Fibroblast of skin of left quadriceps (primary cell): Measurements from ENCODE around the gene DUSP15.
"Not testable (repeated sequence)": the region's sequence is repeated elsewhere in the genome, so short reads cannot be mapped to it uniquely, and the experiment has no call there.

ENCODE experiments used
- DNase-seq, 2 experiments: peaks; one replicate each; pipeline ENCODE4 v3.0.0-alpha.2; 2013; ENCODE audit warnings: low read depth in 2 of 2

Gene DUSP15, protein sequence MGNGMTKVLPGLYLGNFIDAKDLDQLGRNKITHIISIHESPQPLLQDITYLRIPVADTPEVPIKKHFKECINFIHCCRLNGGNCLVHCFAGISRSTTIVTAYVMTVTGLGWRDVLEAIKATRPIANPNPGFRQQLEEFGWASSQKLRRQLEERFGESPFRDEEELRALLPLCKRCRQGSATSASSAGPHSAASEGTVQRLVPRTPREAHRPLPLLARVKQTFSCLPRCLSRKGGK

DNA sequence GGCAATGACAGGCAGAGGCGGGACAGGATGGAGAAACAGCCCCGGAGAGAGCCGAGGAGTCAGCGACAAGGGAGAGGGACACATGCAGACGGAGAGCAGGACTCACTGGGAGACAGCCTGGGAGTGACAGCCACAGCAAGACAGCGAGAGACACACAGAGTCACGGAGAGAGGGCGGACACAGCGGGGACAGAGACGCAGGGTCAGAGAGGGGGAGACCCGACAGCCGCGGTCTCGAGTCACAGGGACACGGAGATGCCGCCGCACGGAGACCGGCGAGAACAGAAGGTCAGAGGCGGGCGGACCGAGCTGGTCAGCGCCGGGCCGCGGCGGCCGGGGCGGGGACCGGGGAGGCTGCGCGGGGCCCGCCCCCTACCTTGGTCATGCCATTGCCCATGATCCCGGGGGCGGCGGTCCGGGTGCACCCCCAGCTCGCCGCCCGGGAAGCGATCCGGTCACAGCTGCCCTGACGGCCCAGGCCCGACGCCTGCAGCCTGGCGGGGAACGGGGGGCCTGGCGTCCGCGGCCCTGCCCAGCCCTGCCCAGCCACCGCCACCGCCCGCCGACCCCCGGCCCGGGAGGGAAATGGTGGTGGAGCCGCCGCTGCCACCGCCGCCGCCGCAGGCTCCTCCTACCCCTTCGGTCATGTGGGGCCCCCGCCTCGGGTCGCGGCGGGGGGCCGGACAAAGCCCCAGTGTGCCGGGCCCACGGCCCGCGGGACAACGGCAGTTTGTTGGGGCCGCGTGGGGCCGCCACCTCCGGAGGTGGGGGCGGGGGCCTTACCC, at the start of gene DUSP15, which contains the start of gene TTLL9:
DUSP15 (minus strand) TSS at position 586 of the 784 bp plus-strand sequence; CDS start at position 396, 190 bp downstream.
TTLL9 (plus strand) TSS at position 693 of the 784 bp plus-strand sequence. CDS start 493 bp downstream, outside the sequence.
- DNase-seq = no peak

DNA sequence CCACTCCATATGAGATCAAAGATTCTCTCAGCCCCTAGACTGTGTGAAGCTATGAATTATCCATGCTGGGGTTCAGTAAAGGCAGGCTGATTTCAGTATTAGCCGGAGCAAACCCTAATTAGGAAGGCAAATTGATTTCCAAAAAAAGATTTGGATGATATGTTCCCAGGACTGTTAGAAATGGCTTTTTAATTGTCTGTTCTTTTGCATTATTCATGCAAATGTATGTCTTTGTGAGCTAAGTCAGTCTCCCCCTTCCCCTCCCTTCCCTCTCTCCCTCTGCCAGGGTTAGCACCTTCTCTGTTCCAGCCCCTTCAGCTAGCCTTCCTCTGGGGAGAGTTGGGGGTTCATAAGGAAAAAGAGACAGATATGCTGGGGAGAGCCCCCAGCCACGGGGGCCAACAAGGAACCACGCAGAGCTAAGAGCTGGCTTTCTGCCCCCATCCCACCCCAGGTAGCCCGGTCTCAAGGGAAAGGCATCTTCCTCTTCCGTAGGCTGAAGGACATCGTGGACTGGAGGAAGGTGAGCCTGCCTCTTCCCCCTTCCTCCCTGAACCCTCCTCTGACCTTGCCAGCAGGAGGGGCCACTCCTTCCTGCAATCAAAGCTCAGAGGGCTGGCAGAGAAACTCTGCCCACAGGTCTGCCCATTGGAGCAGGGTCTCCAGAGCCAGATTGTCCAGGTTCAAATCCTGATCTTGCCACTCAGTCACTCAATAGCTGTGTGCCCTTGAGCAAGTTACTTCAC, 49.3 kb upstream of the DUSP15 start:
- DNase-seq = no peak

DNA sequence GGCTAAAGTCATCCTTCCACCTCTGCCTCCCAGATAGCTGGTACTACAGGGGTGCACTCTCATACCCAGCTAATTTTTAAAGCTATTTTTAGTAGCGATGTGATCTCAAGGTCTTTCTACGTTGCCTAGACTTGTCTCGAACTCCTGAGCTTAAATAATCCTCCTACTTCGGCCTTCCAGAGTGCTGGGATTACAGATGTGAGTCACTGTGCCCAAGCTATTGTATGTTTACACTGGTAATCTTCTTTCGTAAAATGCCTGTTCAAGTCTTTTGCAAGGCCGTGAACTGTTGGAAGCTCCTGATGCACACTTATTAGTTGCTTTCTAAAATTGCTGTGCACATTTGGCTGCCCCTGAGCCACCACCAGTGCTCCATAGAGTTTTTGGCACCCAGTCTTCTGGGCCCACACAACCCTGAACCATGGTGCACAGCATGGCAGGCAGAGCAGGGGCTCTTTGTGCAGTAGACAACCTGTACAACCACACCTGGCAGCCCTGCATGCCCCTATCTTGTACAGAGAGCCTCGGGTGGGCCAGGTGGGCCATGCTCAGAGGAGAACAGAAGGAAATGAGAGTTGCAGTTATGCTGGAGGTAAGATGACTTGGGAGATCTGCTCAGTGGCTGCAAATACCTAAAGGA, 48.3 kb upstream of the DUSP15 start:
- no peak for DNase-seq

DNA sequence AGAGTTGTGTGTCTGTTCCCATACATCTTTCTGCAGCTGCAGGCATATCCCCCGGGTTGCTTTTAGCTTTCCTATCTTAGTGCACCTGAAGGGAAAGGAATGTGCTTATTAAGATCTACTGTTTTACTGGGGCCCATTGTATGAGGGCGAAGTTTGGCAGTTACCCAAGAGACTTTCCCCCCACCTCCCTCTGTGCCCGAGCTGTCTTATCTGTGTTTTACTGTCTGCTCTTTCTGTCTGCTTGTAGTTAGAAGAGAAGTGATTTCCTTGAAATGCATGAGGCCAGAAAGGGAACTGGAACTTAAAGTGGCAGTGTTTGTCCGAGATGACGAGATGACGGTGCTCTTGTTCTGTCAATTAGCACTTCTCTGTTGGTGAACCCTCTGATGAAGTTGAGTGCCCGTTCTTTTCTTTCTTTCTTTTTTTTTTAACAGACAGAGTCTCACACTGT, 47.7 kb upstream of the DUSP15 start:
- not testable (repeated sequence) for DNase-seq

DNA sequence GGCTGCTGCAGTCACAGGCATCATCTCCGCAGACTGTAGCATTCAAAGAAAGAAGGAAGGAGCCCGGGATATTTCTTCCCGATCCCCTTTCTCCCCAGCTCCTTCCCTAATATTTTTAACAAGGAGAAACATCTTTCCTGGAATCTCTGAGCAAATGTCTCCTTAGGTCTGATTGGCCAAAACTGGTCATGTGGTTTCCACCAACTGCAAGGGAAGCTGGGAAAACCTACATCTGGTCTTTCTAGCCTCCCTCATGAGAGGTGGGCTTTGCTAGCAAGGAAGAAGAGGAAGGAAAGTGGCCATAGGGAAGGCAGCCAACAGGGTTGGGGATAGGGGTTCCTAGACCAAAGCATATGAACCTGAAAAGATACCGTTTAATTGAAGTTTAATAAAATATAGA, 46.4 kb upstream of the DUSP15 start:
- no peak for DNase-seq

DNA sequence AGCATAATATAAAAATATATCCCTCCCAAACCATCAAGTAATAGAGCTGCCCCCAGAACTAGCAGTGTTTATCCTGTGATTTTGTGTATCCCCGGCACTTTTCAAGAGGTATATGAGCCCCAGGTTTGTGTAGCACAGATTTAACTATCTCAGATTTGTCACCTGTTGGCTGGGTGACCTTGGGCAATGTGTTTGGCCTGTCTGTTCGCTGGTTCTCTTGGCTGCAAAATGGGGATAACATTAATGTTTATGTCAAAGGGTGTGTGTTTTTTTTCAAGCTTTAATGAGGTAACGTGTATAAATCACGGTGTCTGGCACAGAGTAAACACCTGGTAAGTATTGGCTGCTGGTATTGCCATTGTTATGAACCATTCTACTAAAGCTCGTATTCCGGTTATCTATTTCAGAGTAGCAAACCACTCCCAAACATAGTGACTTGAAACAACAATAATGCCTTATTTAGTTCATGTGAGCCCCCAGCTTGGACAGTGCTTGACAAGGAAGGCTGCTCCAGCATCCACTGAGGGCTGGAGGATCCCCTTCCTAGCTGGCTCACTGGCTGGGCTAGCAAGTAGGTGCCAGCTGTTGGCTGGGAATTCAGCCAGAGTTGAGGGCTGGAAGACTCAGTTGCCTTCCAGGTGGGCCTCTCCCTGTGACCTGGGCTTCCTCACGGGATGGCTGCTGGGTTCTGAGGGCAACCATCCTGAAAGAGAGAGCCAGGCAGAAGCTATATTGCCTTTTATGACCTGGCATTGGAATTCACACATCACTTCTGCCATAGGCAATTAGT, 45.4 kb upstream of the DUSP15 start:
- DNase-seq = no peak

DNA sequence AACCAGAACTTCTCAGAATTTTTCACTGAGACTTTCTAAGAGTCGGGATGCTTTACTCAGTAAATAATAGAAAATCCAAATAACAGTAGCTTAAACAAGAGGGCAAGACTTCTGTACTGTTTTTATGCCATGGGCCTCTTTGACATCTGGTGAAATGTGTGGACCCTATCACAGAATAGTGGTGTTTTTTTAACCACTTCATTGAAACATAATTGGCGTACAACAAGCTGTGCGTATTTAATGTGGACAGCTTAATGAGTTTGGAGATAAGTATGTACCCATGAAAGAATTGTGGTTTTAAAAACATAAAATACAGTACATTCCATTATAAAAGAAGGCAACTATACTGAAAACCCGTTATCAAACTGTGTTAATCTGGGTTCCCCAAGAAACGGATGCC, 43.8 kb upstream of the DUSP15 start:
- no peak for DNase-seq

DNA sequence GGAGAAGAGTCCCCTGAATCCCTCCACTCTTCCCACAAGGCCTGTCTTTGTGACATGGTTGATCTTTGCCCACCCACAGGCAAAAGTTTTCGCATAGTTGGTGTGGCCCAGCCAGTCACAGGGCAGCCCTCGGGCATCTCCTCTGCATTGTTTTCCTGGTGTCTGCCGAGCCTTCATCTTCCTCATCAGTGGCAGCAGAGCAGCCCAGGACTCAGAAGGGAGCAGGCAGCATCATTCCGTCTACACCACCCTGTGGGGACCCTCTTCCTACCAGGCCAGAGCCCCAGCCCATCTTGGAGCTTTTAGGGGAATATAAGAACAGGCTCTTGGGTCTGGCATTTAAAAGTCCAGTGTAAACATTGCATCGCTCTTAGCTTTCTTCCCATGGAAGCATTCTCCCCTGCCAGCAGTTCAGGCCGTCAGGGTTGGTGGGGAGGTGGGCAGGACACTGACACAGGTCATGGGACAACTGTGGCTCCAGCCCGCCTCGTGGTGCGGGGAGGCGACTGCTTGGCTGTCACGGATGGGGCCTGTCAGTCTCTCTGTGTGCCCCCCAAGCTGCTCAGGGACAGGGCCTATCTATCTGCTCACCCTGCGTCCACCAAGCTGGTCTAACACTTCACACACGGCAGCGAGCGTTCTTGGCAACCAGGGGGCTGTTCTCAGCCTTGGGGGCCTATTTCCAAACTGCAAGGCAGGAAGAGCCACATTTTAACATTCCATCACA, 43.3 kb upstream of the DUSP15 start:
- DNase-seq = no peak

DNA sequence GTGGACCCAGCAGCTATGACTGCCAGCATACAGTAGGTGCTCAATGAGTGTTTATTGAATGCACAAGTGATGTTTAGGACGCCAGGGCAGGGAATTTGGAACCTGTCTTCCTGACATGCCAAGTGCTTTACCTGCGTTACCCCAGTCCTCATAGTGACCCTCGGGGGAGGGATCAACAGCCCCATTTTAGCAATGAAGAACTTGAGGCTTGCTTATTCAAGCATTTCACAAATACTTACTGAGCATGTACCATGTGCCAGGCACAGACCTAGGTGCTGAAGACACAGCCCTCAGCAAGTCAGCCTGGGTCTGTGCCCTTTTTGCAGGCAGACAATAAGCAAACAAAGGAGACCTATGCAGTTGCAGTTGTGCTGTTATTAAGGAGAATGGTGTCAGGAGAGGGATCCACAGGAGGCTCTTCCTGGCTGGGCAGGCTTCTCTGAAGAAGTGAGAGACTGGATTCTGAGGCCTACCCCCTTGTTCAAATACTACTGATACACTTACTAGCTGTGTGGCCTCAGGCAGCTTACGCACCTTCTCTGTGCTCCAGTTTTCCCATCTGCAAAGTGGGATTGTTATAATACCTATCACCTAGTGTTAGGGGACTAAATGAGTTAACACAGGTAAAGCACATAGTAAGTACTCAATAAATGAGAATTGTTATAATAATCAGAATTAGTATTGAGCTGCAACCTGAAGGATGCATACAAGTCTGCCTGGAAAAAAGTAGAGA, 39.9 kb upstream of the DUSP15 start:
- no peak for DNase-seq

DNA sequence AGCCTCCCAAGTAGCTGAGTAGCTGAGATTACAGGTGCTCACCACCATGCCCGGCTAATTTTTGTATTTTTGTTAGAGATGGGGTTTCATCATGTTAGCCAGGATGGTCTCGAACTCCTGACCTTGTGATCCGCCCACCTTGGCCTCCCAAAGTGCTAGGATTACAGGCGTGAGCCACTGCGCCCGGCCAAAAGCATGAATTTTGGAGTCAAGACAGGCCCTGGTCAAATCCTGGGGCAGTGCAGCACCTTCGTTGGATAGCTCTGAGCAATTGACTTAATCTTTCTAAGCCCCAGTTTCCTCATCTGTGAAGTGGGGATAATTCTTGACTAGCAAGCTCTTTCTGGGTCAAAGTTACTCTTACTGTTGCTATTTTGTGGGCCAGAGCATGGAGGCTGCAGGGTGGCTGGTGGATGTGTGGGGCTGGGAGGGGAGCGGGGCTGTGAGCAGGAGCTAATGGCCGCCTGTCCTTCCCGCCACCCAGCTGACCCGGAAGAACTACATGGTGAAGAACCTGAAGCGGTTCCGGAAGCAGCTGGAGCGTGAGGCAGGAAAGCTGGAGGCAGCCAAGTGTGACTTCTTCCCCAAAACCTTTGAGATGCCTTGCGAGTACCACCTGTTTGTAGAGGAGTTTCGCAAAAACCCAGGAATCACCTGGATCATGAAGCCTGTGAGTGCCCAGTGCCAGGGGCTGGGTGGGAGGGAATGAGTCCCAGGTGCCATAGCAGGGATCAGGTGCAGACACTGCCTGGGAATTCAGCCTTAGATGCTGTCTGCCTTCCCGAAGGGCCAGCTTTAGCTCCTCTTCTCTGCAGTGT, 39.1 kb upstream of the DUSP15 start:
- DNase-seq = no peak

DNA sequence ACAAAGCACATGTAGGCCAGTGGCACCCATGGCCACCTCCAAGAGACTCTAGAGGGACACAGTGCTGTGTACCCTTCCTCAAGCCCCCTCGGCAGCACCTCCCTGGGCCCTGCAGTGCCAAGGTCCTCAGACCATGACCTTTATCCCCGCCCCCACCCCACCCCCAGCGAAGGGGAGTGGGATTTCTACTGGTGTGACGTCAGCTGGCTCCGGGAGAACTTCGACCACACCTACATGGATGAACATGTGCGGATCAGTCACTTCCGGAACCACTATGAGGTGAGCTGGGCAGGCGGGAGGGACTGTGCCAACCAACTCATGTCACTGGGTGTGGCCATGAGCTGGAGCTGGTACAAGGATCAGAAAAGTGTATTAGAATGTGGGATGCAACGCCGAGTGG, 38.1 kb upstream of the DUSP15 start:
- DNase-seq = no peak

DNA sequence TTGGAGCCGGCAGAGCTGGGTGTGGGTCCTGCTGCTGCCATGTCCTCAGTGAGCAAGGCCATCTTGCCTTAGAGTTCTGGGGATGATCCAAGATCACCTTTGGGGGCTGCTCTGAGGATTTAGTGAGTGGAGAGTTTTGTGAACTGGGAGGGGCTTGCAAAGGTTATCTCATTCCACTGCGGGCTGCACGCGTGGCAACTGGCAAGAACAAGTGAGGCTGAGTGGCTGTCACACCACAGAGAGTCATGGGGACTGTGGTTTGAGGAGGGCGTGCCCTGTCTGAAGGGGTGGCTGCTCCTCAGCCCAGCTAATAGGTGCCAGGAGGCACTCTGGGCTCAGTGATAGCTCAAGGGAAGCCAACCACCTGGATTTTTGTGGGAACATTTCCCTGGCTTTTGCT, 37.7 kb upstream of the DUSP15 start:
- DNase-seq = no peak

DNA sequence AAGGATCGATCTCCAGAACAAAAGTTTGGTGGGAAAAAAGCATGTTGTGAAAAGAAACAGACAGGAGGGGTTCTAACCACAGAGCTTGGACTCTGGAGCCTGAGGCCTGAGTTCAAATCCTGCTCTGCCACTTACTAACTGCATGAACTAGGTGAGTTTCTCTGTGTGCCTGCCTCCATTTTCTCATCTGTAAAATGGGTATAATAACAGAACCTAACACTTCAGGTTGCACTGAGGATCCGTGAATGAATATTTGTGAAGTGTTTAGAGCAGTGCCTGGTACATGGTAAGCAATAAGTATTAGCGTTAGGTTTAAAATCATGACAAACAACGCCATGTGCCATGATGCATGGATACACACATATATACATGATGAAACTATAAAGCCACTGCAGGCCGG, 36.7 kb upstream of the DUSP15 start:
- DNase-seq = no peak

DNA sequence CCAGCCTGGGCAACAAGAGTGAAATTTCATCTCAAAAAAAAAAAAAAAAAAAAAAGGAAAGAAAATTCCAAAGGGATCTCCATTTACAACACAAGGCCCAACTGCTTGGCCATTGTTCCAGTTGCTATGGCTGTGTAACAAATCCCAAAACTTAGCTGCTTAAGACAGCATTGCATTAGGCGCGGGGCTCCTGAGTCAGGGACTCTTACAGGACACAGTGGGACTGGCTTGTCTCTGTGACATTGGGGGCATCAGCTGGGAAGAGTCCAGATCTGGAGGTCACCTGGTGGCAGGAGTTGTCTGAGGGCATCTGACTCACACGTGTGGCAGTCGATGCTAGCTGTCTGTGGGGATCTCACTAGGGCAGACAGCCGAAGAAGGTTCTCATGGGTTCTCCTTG, 35.7 kb upstream of the DUSP15 start:
- DNase-seq = no peak

DNA sequence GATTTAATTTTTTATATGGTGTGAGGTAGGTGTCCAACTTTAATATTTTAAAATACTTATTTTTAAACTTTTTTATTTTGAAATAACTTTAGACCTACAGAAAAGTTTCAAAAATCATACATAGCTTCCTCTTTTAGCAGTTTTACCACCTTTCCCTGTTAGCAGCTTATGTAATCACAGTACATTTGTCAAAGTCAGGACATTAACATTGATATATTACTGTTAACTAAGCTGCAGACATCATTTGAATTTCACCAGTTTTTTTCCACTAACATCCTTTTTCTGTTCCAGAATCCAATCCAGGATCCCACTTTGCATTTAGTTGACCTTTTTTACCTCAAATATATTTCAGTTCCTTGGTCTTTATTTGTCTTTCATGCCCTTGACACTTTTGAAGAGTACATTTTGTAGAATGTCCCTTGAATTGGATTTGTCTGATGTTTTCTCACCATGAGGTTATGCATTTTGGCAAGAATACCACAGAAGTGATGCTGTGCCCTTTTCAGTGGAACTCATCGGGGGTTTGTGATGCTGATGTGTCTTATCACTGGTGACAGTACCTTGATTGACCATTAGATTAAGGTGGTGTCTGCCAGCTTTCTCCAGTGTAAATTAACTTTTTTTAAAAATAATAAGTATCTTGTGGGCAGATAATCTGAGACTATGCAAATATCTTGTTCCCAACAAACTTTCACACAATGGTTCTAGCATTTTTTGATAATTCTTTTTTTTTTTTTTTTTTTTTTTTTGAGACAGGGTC, 33.5 kb upstream of the DUSP15 start:
- DNase-seq = no peak

DNA sequence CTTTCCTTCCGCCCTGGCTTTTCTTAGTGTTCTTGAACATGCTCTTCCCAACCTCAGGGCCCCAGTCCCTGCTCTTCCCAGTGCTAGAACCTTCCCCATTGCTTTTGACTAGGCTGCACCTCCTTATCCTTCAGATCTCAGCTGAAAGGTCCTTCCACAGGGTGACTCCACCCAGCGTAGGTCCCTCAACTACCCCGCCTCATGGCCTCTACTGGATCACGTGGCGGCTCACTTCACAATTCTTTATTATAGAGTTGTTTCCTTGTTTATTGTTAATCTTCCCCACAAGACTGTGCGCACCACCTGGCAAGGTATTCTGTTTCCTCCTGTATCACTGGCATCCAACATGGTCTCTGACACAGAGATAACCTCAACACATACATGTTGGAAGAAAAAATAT, 31.3 kb upstream of the DUSP15 start:
- no peak for DNase-seq

DNA sequence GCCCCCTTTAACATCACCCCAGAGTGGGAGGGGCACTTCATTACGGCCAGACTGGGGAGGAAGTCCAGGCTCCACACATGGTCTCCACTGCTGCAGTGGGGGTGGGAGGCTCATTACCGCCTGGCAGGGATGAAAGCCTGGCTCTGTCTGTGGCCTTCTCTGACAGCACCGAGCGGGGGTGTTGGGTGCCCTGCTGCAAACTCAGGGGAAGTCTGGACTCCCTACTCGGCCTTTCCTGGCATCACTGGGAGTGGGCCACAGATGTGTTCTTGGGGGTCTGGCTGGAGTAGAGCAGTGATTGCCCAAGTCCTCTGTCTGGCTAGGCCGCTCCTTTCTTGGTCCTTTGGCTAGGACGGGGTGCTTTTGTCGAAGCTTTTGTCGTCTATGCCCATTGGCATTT, 27.2 kb upstream of the DUSP15 start:
- DNase-seq = no peak

DNA sequence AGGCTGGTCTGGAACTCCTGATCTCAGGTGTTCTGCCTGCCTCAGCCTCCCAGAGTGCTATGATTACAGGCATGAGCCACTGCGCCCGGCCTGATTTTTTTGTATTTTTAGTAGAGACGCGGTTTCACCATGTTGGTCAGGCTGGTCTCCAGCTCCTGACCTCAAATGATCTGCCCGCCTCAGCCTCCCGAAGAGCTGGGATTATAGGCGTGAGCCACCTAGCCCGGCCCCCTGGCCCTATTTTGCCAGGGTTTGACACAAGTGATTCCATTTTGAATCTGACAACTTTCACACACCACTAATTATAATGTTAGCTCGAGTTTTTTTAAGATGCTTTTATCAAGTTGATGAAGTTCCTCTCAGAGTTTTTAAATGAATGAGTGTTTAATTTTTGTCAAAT, 25.7 kb upstream of the DUSP15 start:
- no peak for DNase-seq
